ENCODE results near the gene SQSTM1.

Gene SQSTM1

GRCh38 chr5:179820483-179821297 is at the start of gene SQSTM1:
SQSTM1 (plus strand) TSS chr5:179820905; CDS start chr5:179820937, 32 bp downstream.
- DNase-seq (ENCODE audit: low spot score in 2 of 2) (peak; percentile 92 to 96), ATAC-seq (ENCODE audit: low read depth) (peak; percentile 40)
- peak within 1 kb of the TSS; percentile 99 for H3K27ac Mint-ChIP-seq
- peak within 1 kb of the TSS; percentile 95 for H3K4me3 Mint-ChIP-seq
- H3K27me3 Mint-ChIP-seq = no peaks in the 10 kb centered on the region
- peaks cover 35% of the 10 kb centered on the region for H3K4me1 Mint-ChIP-seq
- H3K9me3 Mint-ChIP-seq = no peaks in the 10 kb centered on the region
- H3K36me3 Mint-ChIP-seq = peaks cover 9% of the 10 kb centered on the region

GRCh38 chr5:179771311-179771895 is 49.3 kb upstream of the SQSTM1 start:
- DNase-seq (ENCODE audit: low spot score in 2 of 2) (no peak), ATAC-seq (ENCODE audit: low read depth) (no peak)
- Mint-ChIP-seq H3K4me1 (no peaks in the 10 kb centered on the region), H3K27ac (no peak overlapping the region), H3K4me3 (no peak overlapping the region), H3K9me3 (no peaks in the 10 kb centered on the region), H3K36me3 (peaks cover 39% of the 10 kb centered on the region), H3K27me3 (no peaks in the 10 kb centered on the region)

- ATAC-seq (ENCODE audit: low read depth) (no peak), DNase-seq (ENCODE audit: low spot score in 2 of 2) (no peak)
- Mint-ChIP-seq H3K4me3 (no peak overlapping the region), H3K27me3 (no peaks in the 10 kb centered on the region), H3K36me3 (peaks cover 40% of the 10 kb centered on the region), H3K9me3 (no peaks in the 10 kb centered on the region), H3K4me1 (no peaks in the 10 kb centered on the region), H3K27ac (no peak overlapping the region)
Measured at GRCh38 chr5:179772351-179772750, 48.4 kb upstream of the SQSTM1 start.

- Mint-ChIP-seq H3K4me1 (no peaks in the 10 kb centered on the region), H3K4me3 (no peak overlapping the region), H3K27me3 (no peaks in the 10 kb centered on the region), H3K27ac (peak overlapping the region; percentile 28), H3K36me3 (peaks cover 47% of the 10 kb centered on the region), H3K9me3 (no peaks in the 10 kb centered on the region)
- ATAC-seq (ENCODE audit: low read depth) = no peak
- no peak for DNase-seq (ENCODE audit: low spot score in 2 of 2)
Measured at GRCh38 chr5:179773686-179774040, 47.0 kb upstream of the SQSTM1 start.

GRCh38 chr5:179774442-179774841 is 46.3 kb upstream of the SQSTM1 start:
- Mint-ChIP-seq H3K4me1 (no peaks in the 10 kb centered on the region), H3K4me3 (no peak overlapping the region), H3K36me3 (peaks cover 42% of the 10 kb centered on the region), H3K27me3 (no peaks in the 10 kb centered on the region), H3K9me3 (no peaks in the 10 kb centered on the region), H3K27ac (no peak overlapping the region)
- ATAC-seq (ENCODE audit: low read depth) = no peak
- DNase-seq (ENCODE audit: low spot score in 2 of 2) = no peak

GRCh38 chr5:179776411-179776938 is 44.2 kb upstream of the SQSTM1 start:
- no peak overlapping the region for H3K27ac Mint-ChIP-seq
- no peak for ATAC-seq (ENCODE audit: low read depth)

GRCh38 chr5:179777456-179777855 is 43.2 kb upstream of the SQSTM1 start:
- no peak overlapping the region for H3K4me3 Mint-ChIP-seq
- H3K27me3 Mint-ChIP-seq = no peaks in the 10 kb centered on the region
- peaks cover 36% of the 10 kb centered on the region for H3K36me3 Mint-ChIP-seq
- no peak for DNase-seq (ENCODE audit: low spot score in 2 of 2)
- no peak overlapping the region for H3K27ac Mint-ChIP-seq
- H3K4me1 Mint-ChIP-seq = no peaks in the 10 kb centered on the region
- ATAC-seq (ENCODE audit: low read depth) = no peak
- no peaks in the 10 kb centered on the region for H3K9me3 Mint-ChIP-seq

More at GRCh38 chr5:179776411-179776938, 44.2 kb upstream of the SQSTM1 start:
- H3K4me3 Mint-ChIP-seq = no peak overlapping the region
- no peak for DNase-seq (ENCODE audit: low spot score in 2 of 2)
- H3K36me3 Mint-ChIP-seq = peaks cover 41% of the 10 kb centered on the region
- H3K4me1 Mint-ChIP-seq = no peaks in the 10 kb centered on the region
- no peaks in the 10 kb centered on the region for H3K9me3 Mint-ChIP-seq
- H3K27me3 Mint-ChIP-seq = no peaks in the 10 kb centered on the region

- H3K27ac Mint-ChIP-seq = no peak overlapping the region
- no peaks in the 10 kb centered on the region for H3K9me3 Mint-ChIP-seq
- ATAC-seq (ENCODE audit: low read depth) (no peak), DNase-seq (ENCODE audit: low spot score in 2 of 2) (no peak)
- H3K27me3 Mint-ChIP-seq = no peaks in the 10 kb centered on the region
- no peaks in the 10 kb centered on the region for H3K4me1 Mint-ChIP-seq
- peaks cover 31% of the 10 kb centered on the region for H3K36me3 Mint-ChIP-seq
- H3K4me3 Mint-ChIP-seq = no peak overlapping the region
Measured at GRCh38 chr5:179777909-179778308, 42.8 kb upstream of the SQSTM1 start.

- no peaks in the 10 kb centered on the region for H3K9me3 Mint-ChIP-seq
- no peak overlapping the region for H3K27ac Mint-ChIP-seq
- H3K4me3 Mint-ChIP-seq = no peak overlapping the region
- no peaks in the 10 kb centered on the region for H3K27me3 Mint-ChIP-seq
- H3K36me3 Mint-ChIP-seq = peaks cover 26% of the 10 kb centered on the region
- no peaks in the 10 kb centered on the region for H3K4me1 Mint-ChIP-seq
- no peak for DNase-seq (ENCODE audit: low spot score in 2 of 2)
- no peak for ATAC-seq (ENCODE audit: low read depth)
Measured at GRCh38 chr5:179778591-179778990, 42.1 kb upstream of the SQSTM1 start.

GRCh38 chr5:179779826-179780225 is 40.9 kb upstream of the SQSTM1 start:
- Mint-ChIP-seq H3K36me3 (peaks cover 19% of the 10 kb centered on the region), H3K9me3 (no peaks in the 10 kb centered on the region), H3K27me3 (no peaks in the 10 kb centered on the region), H3K27ac (no peak overlapping the region), H3K4me3 (no peak overlapping the region), H3K4me1 (no peaks in the 10 kb centered on the region)
- DNase-seq (ENCODE audit: low spot score in 2 of 2) (no peak), ATAC-seq (ENCODE audit: low read depth) (no peak)

GRCh38 chr5:179780362-179780761 is 40.3 kb upstream of the SQSTM1 start:
- H3K36me3 Mint-ChIP-seq = peaks cover 19% of the 10 kb centered on the region
- no peak overlapping the region for H3K27ac Mint-ChIP-seq
- no peaks in the 10 kb centered on the region for H3K27me3 Mint-ChIP-seq
- ATAC-seq (ENCODE audit: low read depth) (no peak), DNase-seq (ENCODE audit: low spot score in 2 of 2) (no peak)
- no peak overlapping the region for H3K4me3 Mint-ChIP-seq
- no peaks in the 10 kb centered on the region for H3K4me1 Mint-ChIP-seq
- H3K9me3 Mint-ChIP-seq = no peaks in the 10 kb centered on the region

- ATAC-seq (ENCODE audit: low read depth) (no peak), DNase-seq (ENCODE audit: low spot score in 2 of 2) (no peak)
- Mint-ChIP-seq H3K36me3 (peaks cover 14% of the 10 kb centered on the region), H3K9me3 (no peaks in the 10 kb centered on the region), H3K27me3 (no peaks in the 10 kb centered on the region), H3K4me3 (no peak overlapping the region), H3K4me1 (no peaks in the 10 kb centered on the region), H3K27ac (no peak overlapping the region)
Measured at GRCh38 chr5:179781846-179782245, 38.9 kb upstream of the SQSTM1 start.

GRCh38 chr5:179783128-179783527 is 37.6 kb upstream of the SQSTM1 start:
- no peak for ATAC-seq (ENCODE audit: low read depth)
- H3K27ac Mint-ChIP-seq = no peak overlapping the region
- H3K27me3 Mint-ChIP-seq = no peaks in the 10 kb centered on the region
- H3K36me3 Mint-ChIP-seq = peaks cover 9% of the 10 kb centered on the region
- no peak for DNase-seq (ENCODE audit: low spot score in 2 of 2)
- no peak overlapping the region for H3K4me3 Mint-ChIP-seq
- H3K4me1 Mint-ChIP-seq = no peaks in the 10 kb centered on the region
- no peaks in the 10 kb centered on the region for H3K9me3 Mint-ChIP-seq

GRCh38 chr5:179786861-179787260 is 33.8 kb upstream of the SQSTM1 start:
- ATAC-seq (ENCODE audit: low read depth) (no peak), DNase-seq (ENCODE audit: low spot score in 2 of 2) (no peak)
- H3K36me3 Mint-ChIP-seq = no peaks in the 10 kb centered on the region
- H3K27ac Mint-ChIP-seq = no peak overlapping the region
- H3K4me1 Mint-ChIP-seq = no peaks in the 10 kb centered on the region
- no peaks in the 10 kb centered on the region for H3K9me3 Mint-ChIP-seq
- H3K27me3 Mint-ChIP-seq = no peaks in the 10 kb centered on the region
- no peak overlapping the region for H3K4me3 Mint-ChIP-seq

All from memory B cell (primary cell).